H1 (cell line): ENCODE results near the gene COQ5. TPM values are rescaled to one million over a fixed set of nuclear protein-coding genes. Genes with fewer than 3 reads are reported as not detected.
A peak's percentile ranks its signal among the peaks of the same experiment; 100 is the strongest.

Experiments used
- BCL11A ChIP-seq, 2 experiments: IDR thresholded peaks; one replicate each; pipeline ENCODE4 v1.6.1; 2011; ENCODE audit warnings: low read depth in 2 of 2, low read length in 2 of 2, mild to moderate bottlenecking in 2 of 2
- CBX5 ChIP-seq: fragments of 300-800, 300-1000 bp; sonication (generic); IDR thresholded peaks from 2 replicates; pipeline ENCODE4 v1.7.1; 2016; ENCODE audit warnings: antibody characterized with exemption, low read length, low read depth
- CBX8 ChIP-seq: fragments of 300-800, 300-1000 bp; sonication (generic); IDR thresholded peaks from 2 replicates; pipeline ENCODE4 v1.7.1; 2016; ENCODE audit warnings: low read depth, low read length, borderline replicate concordance
- GABPA ChIP-seq: IDR thresholded peaks from 2 replicates; pipeline ENCODE4 v1.6.1; 2011; ENCODE audit warnings: mild to moderate bottlenecking, low read length, moderate library complexity, borderline replicate concordance; ENCODE audit not compliant: insufficient read depth
- KDM5A ChIP-seq: fragments of 200-600 bp; IDR thresholded peaks from 2 replicates; pipeline ENCODE4 v1.7.1; 2012; ENCODE audit warnings: mild to moderate bottlenecking, low read length, inconsistent platforms, mixed read lengths
- POLR2A ChIP-seq, 2 experiments: IDR thresholded peaks; 1 replicate in 1 of 2; 2 replicates in 1 of 2; pipeline ENCODE4 v1.6.1; 2011; ENCODE audit warnings: low read depth in 2 of 2, low read length in 2 of 2, mild to moderate bottlenecking in 2 of 2; ENCODE audit errors: control extremely low read depth in 1 of 2
- POU5F1 ChIP-seq: IDR thresholded peaks from 2 replicates; pipeline ENCODE4 v1.6.1; 2011; ENCODE audit warnings: low read depth, mild to moderate bottlenecking, low read length, moderate library complexity
- RFX5 ChIP-seq: IDR thresholded peaks from 2 replicates; pipeline ENCODE4 v1.6.1; 2011; ENCODE audit warnings: low read depth, low read length, improper control_type of control experiment, borderline replicate concordance
- SP4 ChIP-seq: IDR thresholded peaks from 2 replicates; pipeline ENCODE4 v1.6.1; 2012; ENCODE audit warnings: low read length, inconsistent platforms
- polyA plus RNA-seq, 7 experiments: library from polyadenylated mRNA; depleted of rRNA in 3 of 7; stranded (reverse) in 5 of 7; unstranded in 2 of 7; fragments of >200 nt in 5 of 7; fragments of 200-250 nt in 2 of 7; gene quantifications; 1 replicate in 5 of 7; 2 replicates in 1 of 7; 4 replicates in 1 of 7; pipeline versions ENCODE4 v1.2.1 to v1.2.3, GENCODE V29; 2011 to 2013; ENCODE audit warnings: missing spikeins in 2 of 7, mixed read lengths in 2 of 7
- total RNA-seq: library from RNA; stranded (reverse); fragmentation: NEBNext Ultra II Directional; extraction: Animal tissue kit (Norgen Biotek cat#: 25700); gene quantifications from 2 replicates; pipeline ENCODE4 v1.2.1, GENCODE V29; 2021
- TF ChIP-seq, protein P1 (sequence below): fragments of 300-600 bp; sonication (generic); IDR thresholded peaks from 2 replicates; pipeline ENCODE4 v1.7.1; 2012; ENCODE audit warnings: low read length, moderate library complexity, mild to moderate bottlenecking, inconsistent platforms; ENCODE audit not compliant: insufficient replicate concordance
- TF ChIP-seq, protein P2 (sequence below): IDR thresholded peaks from 2 replicates; pipeline ENCODE4 v1.6.1; 2012; ENCODE audit warnings: inconsistent platforms

COQ5 gene
- total and polyA plus RNA-seq, 2 of the 8 experiments (the other 6 are each of a cell fraction or from before 2014, with no cell fraction given) = 35.1 to 35.8 TPM

GRCh38 chr12:120495731-120496412 is 33.1 kb downstream of the COQ5 start, which contains the start of gene DYNLL1 (continued):
- TF ChIP-seq, protein P1, sequence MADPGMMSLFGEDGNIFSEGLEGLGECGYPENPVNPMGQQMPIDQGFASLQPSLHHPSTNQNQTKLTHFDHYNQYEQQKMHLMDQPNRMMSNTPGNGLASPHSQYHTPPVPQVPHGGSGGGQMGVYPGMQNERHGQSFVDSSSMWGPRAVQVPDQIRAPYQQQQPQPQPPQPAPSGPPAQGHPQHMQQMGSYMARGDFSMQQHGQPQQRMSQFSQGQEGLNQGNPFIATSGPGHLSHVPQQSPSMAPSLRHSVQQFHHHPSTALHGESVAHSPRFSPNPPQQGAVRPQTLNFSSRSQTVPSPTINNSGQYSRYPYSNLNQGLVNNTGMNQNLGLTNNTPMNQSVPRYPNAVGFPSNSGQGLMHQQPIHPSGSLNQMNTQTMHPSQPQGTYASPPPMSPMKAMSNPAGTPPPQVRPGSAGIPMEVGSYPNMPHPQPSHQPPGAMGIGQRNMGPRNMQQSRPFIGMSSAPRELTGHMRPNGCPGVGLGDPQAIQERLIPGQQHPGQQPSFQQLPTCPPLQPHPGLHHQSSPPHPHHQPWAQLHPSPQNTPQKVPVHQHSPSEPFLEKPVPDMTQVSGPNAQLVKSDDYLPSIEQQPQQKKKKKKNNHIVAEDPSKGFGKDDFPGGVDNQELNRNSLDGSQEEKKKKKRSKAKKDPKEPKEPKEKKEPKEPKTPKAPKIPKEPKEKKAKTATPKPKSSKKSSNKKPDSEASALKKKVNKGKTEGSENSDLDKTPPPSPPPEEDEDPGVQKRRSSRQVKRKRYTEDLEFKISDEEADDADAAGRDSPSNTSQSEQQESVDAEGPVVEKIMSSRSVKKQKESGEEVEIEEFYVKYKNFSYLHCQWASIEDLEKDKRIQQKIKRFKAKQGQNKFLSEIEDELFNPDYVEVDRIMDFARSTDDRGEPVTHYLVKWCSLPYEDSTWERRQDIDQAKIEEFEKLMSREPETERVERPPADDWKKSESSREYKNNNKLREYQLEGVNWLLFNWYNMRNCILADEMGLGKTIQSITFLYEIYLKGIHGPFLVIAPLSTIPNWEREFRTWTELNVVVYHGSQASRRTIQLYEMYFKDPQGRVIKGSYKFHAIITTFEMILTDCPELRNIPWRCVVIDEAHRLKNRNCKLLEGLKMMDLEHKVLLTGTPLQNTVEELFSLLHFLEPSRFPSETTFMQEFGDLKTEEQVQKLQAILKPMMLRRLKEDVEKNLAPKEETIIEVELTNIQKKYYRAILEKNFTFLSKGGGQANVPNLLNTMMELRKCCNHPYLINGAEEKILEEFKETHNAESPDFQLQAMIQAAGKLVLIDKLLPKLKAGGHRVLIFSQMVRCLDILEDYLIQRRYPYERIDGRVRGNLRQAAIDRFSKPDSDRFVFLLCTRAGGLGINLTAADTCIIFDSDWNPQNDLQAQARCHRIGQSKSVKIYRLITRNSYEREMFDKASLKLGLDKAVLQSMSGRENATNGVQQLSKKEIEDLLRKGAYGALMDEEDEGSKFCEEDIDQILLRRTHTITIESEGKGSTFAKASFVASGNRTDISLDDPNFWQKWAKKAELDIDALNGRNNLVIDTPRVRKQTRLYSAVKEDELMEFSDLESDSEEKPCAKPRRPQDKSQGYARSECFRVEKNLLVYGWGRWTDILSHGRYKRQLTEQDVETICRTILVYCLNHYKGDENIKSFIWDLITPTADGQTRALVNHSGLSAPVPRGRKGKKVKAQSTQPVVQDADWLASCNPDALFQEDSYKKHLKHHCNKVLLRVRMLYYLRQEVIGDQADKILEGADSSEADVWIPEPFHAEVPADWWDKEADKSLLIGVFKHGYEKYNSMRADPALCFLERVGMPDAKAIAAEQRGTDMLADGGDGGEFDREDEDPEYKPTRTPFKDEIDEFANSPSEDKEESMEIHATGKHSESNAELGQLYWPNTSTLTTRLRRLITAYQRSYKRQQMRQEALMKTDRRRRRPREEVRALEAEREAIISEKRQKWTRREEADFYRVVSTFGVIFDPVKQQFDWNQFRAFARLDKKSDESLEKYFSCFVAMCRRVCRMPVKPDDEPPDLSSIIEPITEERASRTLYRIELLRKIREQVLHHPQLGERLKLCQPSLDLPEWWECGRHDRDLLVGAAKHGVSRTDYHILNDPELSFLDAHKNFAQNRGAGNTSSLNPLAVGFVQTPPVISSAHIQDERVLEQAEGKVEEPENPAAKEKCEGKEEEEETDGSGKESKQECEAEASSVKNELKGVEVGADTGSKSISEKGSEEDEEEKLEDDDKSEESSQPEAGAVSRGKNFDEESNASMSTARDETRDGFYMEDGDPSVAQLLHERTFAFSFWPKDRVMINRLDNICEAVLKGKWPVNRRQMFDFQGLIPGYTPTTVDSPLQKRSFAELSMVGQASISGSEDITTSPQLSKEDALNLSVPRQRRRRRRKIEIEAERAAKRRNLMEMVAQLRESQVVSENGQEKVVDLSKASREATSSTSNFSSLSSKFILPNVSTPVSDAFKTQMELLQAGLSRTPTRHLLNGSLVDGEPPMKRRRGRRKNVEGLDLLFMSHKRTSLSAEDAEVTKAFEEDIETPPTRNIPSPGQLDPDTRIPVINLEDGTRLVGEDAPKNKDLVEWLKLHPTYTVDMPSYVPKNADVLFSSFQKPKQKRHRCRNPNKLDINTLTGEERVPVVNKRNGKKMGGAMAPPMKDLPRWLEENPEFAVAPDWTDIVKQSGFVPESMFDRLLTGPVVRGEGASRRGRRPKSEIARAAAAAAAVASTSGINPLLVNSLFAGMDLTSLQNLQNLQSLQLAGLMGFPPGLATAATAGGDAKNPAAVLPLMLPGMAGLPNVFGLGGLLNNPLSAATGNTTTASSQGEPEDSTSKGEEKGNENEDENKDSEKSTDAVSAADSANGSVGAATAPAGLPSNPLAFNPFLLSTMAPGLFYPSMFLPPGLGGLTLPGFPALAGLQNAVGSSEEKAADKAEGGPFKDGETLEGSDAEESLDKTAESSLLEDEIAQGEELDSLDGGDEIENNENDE = no peak
- no peak for TF ChIP-seq KDM5A
- peak; percentile 97 for TF ChIP-seq SP4
- TF ChIP-seq BCL11A (IDR thresholded peaks at IDR 0.05; ENCODE audit: low read depth in 2 of 2, low read length in 2 of 2) = no peak
- no peak for TF ChIP-seq RFX5
- TF ChIP-seq GABPA = no peak
- peak; percentile 97 to 98 for TF ChIP-seq POLR2A (IDR thresholded peaks at IDR 0.05; ENCODE audit: control extremely low read depth in 1 of 2, low read depth in 2 of 2, low read length in 2 of 2)
- TF ChIP-seq, protein P2, sequence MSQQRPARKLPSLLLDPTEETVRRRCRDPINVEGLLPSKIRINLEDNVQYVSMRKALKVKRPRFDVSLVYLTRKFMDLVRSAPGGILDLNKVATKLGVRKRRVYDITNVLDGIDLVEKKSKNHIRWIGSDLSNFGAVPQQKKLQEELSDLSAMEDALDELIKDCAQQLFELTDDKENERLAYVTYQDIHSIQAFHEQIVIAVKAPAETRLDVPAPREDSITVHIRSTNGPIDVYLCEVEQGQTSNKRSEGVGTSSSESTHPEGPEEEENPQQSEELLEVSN = no peak
- no peak for TF ChIP-seq CBX8
- no peak for TF ChIP-seq CBX5
- TF ChIP-seq POU5F1 = no peak
